Lower leg skin (tissue), 4 donors: ENCODE results near the gene OR2B2. TPM values are rescaled to one million over a fixed set of nuclear protein-coding genes. Genes with fewer than 3 reads are reported as not detected.

Experiments
- total RNA-seq, 4 donors: library from RNA; depleted of rRNA; stranded (reverse); fragments of >200 nt; gene quantifications; one replicate each; pipeline ENCODE4 v1.1.0, GENCODE V29; 2016

Gene OR2B2
- total RNA-seq, 4 donors from 2014 or later: not detected

Other genes with a start within 250 kb of the OR2B2 start
- gene OR2B6, start 44.8 kb upstream of the OR2B2 start, total RNA-seq: not detected
- gene ZNF165, start 168.2 kb upstream of the OR2B2 start, total RNA-seq: 1 to 10 TPM in 3 of 4 donors, under 1 TPM in 1; 0.72 to 3.1 (median 1.9) TPM
- gene ZSCAN16, start 212.2 kb upstream of the OR2B2 start, total RNA-seq: 1 to 10 TPM; 3.9 to 6.1 (median 5.3) TPM
- gene ZKSCAN8, start 229.5 kb upstream of the OR2B2 start, total RNA-seq: 10 to 100 TPM; 10.5 to 16.5 (median 11.3) TPM